Smooth muscle cell of the brain vasculature (primary cell): ENCODE measurements around the gene C2orf74.
"Not testable (repeated sequence)": the region's sequence is repeated elsewhere in the genome, so short reads cannot be mapped to it uniquely, and the experiment has no call there.

Source experiments
- DNase-seq: peaks from one replicate; pipeline ENCODE4 v3.0.0-alpha.2; 2012; ENCODE audit warnings: low read depth, low spot score

C2orf74 gene

GRCh38 chr2:61161888-61162287 is at the start of gene C2orf74:
C2orf74 (plus strand) TSS chr2:61162188; CDS start chr2:61162515, 327 bp downstream.
- no peak for DNase-seq

DNA sequence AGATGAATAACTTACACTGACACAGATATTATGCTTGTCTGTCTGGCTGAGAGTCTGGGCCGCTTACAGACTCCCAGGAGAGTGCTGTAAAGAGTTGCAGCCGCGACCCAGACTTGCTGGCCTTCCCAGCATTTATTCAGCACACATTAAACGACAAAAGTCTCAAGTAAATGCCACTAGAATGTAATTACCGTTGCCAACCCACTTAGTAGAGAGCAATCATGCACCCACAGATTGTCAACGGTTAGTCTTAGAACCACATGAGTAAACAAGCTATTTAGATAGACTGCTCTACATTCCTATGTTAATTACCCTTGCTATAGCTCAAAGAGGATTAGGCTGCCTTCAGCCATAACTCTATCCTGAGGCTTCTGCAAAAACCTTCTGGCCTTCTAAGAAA is 47.8 kb upstream of the C2orf74 start:
- no peak for DNase-seq

- DNase-seq: no peak
Measured at GRCh38 chr2:61116302-61116701, 45.7 kb upstream of the C2orf74 start.

GRCh38 chr2:61117534-61117933 is 44.5 kb upstream of the C2orf74 start:
- DNase-seq: no peak

DNA sequence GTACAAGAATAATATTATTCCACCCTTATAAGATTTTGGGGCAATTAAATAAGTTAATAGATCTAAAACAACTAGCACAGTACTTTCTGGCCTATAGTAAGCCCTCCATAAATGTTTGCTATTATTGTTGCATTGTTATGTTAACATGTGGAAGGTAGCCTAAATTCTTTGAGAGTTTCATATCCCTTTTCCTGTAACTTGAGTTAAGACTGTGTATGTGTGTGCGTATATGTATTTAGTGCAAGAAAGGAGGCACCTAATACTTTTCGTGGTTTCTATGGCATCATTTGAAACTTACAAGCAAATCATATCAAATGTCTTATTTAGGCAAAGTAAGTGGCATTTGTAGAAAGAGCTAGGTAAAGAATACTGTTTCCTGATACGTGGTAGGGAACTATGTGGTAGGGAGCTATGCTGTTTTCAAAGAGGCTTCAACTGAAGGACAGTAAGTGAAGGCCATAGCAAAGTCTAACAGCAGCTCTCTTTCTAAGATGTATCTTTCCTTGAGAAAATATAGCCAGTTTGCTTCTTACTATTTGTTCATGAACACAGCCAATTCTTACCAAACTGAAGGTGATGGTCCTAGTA is 36.8 kb upstream of the C2orf74 start:
- DNase-seq: no peak

GRCh38 chr2:61125798-61126197 is 36.2 kb upstream of the C2orf74 start:
- no peak for DNase-seq

DNA sequence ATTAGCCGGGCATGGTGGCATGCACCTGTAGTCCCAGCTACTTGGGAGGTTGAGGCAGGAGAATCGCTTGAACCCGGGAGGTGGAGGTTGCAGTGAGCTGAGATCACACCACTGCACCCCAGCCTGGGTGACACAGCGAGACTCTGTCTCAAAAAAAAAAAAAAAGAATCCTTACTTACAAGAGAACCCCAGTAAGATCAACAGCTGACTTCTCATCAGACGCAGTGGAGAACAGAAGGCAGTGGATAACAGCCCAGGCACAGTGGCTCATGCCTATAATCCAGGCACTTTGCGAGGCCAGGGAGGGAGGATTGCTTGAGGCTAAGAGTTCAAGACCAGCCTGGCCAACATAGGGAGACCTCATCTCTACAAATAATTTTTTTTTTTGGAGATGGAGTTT is 33.9 kb upstream of the C2orf74 start:
- DNase-seq: not testable (repeated sequence)

DNA sequence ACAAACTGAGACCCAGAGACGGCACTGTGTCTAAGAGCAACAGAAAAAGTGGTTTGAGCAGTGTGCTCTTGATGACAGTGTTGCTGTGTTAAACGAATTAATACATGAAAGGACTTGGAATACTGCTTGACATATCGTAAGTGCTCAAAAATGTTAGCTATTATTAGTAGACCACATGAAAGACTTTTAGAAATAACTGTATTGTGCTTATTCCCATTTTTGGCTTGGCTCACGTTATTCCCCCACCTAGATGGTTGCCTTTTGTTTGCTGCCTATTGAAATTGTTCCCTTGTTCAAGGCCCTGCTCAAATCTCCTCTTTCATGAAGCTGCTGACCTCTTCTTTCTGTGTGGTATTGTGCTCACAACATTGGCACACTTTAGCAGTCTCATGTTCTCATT is 27.8 kb upstream of the C2orf74 start:
- no peak for DNase-seq

DNA sequence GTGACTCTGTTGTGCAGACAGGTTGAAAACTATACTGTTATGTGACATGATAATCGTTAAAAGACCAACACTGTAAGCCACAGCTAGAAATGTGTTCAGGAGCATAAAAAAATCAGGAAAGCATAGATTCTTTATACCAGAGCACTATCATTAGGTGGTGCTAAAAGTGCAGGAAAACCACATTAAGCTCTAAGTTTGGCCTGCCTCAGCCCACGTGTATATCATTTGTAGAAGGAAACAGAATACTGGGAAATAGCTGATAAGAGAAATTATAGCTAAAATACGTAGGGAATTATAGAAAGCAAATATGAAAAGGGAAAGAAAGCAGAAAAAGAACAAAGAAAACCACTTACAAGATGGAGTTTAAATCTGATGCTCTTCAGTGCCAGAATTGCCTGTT is 26.5 kb upstream of the C2orf74 start:
- peak; percentile 17 for DNase-seq

DNA sequence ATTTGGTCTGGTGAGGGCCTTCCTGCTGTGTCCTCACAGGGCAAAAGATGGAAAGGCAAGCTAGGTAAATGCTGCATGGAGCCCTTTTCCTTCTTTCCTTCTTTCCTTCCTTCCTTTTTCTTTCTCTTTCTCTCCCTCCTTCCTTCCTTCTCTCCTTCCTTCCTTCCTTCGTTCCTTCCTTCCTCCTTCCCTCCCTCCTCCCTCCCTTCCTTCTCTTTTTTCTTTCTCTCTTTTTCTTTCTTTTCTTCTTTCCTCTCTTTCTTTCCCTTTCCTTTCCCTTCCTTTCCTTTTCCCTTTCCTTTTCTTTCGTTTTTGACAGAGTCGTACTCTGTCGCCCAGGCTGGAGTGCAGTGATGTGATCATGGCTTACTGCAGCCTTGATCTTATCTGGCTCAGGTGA is 23.1 kb upstream of the C2orf74 start:
- no peak for DNase-seq

GRCh38 chr2:61141151-61141550 is 20.8 kb upstream of the C2orf74 start:
- no peak for DNase-seq

DNA sequence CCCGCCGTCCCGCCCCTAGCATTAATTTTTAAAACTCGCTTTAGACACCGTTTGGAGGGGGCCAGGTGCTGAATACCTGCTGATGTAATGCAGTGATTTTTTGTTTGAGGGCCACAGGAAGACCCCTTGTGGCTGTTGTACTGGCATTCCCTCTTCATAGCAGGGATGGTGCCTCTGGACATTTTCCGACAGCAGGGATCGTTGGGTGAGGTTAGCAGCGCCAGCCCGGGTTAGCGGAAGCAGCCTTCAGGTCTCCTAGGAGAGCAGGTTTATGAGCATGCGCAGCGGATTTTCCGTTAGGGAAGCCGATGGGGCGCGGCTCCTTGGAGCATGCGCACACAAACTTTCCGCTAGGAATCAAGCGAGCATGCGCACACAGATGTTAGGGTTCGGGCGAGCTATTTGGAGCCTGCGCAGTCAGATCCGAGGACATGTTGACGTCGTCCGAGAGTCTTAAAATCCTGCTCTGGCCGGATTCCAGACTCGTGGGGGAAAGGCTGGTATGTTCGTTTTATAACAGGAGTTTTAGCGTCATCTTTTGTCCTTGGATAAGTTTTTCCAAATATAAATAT is 17.2 kb upstream of the C2orf74 start:
- peak; percentile 96 for DNase-seq

DNA sequence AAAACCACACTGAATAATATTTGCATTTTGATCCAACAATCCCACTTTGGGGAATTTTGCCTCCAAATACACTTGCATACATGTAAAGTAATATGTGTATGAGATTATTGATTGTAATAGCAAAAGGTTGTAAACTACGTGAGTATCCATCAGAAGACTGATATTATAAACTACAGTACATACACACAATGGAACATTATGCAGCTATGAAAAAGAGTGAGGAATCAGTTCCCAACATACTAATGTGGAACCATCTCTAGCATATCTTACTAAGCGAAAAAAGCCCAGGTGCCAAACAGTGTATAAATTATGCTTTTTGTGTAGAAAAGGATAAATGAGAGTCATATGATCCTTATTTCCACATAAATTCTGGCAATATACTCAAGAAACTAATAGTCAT is 16.0 kb upstream of the C2orf74 start:
- DNase-seq: no peak

- DNase-seq: not testable (repeated sequence)
Measured at GRCh38 chr2:61148091-61148490, 13.9 kb upstream of the C2orf74 start.

DNA sequence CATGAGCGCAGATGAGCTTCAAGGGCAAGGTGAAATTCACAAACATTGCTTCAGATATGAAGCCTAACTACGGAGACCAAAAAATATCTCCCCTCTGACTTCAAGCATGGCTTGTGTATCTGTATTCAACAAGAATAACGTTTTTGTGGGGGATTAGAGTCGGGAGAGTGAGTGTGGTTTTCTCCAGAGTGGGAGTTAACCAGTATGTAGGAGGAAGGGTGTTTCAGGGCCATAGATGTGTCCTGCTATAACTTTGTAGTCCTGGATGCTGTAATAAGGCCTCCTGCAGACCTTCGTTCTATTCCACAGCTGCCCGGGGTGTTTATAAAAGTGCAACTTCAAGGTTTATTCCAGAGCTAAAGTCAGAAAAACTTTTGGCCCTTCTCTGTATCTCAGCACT is 12.9 kb upstream of the C2orf74 start:
- no peak for DNase-seq

DNA sequence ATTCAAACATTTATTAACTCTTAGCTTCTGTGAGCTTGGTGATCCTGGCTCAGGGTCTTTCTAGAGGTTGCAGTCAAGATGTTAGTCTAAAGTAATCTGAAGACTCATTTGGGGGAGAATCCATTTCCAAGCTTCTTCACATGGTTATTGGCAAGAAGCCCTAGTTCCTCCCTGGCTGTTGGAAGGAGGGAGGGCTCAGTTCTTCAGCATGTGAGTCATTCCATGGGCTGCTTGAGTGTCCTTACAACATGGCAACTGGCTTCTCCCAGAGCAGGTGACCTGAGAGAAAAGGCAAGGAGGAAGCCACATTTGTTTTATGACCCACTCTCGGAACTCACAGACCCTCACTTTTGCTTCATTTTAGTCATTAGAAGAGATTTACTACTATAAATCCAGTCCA is 10.6 kb upstream of the C2orf74 start:
- no peak for DNase-seq

GRCh38 chr2:61157371-61158003 is 4.5 kb upstream of the C2orf74 start:
- DNase-seq: no peak

DNA sequence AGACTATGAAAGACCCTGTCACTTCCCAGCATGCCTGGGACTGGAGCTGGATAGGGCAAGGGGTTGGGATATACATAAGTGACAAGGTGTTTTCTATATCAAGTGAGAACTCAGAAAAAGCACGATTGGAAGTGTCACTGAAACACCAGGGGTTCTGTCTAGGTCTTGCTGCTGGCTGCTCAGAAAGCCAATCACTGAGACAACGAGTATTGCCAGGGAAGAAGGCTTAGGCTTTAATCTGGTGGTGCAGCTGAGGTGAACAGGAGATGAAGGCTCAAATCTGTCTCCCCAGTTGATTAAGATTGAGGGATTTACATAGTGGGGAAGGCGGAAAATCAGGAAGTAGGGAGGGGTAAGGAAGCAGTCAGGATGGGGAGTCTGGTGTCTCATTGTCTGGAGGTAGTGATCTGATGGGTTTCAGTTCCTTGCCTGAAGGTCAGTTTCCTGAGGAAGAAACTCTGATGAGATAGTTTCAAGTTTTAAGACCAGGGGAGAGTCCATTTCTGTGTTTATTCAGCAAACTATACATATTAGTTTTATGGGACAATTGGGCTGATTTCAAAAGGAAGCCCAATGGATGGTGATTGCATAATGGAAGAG is 3.5 kb upstream of the C2orf74 start:
- no peak for DNase-seq

DNA sequence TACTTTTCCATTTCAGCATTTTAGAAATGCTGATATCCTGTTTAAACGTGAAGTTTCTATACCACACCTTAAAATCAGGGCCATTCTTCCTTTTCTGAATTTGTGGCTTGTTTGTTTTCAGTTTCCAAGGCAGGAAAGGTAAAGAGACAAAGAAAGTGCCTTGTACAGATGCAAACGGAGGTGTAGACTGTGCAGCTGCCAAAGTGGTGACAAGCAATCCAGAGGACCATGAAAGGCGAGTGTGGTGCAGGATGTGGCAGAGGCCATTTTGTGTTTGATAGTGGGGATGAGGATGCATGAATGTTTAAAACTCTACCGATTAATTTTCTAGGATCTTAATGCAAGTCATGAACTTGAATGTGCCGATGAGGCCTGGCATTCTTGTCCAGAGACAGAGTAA is 733 bp downstream of the C2orf74 start:
- no peak for DNase-seq

DNA sequence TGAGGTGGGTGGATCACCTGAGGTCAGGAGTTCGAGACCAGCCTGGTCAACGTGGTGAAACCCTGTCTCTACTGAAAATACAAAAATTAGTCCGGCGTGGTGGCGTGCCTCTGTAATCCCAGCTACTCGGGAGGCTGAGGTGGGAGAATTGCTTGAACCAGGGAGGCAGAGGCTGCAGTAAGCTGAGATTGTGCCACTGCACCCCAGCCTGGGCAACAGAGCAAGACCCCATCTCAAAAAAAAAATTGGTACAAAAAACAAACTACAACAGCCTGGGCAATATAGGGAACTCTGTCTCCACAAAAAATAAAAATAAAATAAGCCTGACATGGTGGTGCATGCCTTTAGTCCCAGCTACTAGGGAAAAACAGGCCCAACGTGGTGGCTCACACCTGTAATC is 3.1 kb downstream of the C2orf74 start:
- not testable (repeated sequence) for DNase-seq

DNA sequence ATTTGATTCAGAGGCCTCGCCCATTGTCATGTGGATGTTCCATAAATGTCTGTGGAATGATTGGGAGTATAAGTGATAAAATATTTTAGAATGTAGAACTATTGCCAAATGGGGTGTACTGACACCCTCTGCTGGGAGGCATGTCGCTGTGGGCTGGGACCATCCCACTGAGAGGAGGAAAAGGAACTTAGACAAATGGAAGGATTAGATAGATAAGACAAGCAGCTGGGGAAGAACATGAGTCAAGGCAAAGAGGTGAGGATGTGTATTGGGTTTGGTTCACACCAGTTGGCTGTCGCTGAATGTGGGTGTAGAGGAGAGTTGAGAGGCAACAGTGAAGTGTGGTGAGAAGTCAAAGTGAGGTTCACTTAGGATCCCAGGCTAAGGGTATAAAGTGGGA is 4.0 kb downstream of the C2orf74 start:
- DNase-seq: no peak

- DNase-seq: no peak
Measured at GRCh38 chr2:61167579-61167978, 5.6 kb downstream of the C2orf74 start.

DNA sequence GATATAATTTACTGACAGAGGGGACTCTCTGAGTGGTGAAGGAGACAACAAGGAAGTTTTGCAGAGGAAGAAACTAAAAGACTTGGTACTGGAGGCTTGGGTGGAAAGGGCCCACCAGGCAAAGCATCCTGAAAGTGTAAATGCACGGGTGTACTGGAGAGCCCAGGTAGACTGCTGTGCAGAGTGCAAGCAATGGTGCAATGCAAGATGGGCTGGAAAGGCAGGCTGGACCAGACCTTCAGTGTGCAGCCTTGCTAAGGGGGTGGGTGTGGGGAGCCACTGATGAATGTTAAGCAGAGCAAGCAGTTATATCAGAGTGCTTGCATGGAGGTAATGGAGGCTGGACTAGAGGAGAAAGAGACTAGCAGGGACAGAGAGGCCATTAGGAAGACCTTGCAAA is 10.7 kb downstream of the C2orf74 start:
- DNase-seq: no peak
